ENCODE data around the gene PFKL. TPM values are rescaled to one million over a fixed set of nuclear protein-coding genes. Genes with fewer than 3 reads are reported as not detected.

PFKL gene
- total and polyA plus RNA-seq, 2 of the 8 experiments (the other 6 are each of a cell fraction or from before 2014, with no cell fraction given): 80.2 to 82.3 TPM

GRCh38 chr21:44334329-44335030, 34.6 kb downstream of the PFKL start (continued):
- TF ChIP-seq CHD1 (IDR thresholded peaks at IDR 0.05; ENCODE audit: low read depth, low read length) (no peak), EGR1 (IDR thresholded peaks at IDR 0.05; ENCODE audit: borderline replicate concordance, low read depth, low read length) (no peak)

Measured in H1 (cell line).